Esophagus muscularis mucosa (tissue), 4 donors: Measurements from ENCODE around the gene IL12RB1.

Experiments
- CTCF ChIP-seq, 3 experiments: fragments of 200-600 bp in 2 of 3; fragments of 450-650 bp in 1 of 3; sonication (generic) in 2 of 3; IDR thresholded peaks; one replicate each; pipeline ENCODE4 v1.5.1; 2017 to 2019; ENCODE audit warnings: antibody characterized with exemption in 3 of 3, mild to moderate bottlenecking in 2 of 3, moderate library complexity in 1 of 3
- EP300 ChIP-seq: sonication (generic); formaldehyde crosslinking; IDR thresholded peaks from one replicate; pipeline ENCODE4 v1.6.1; 2017; ENCODE audit warnings: antibody characterized with exemption
- POLR2A ChIP-seq: fragments of 450-650 bp; IDR thresholded peaks from one replicate; pipeline ENCODE4 v1.6.1; 2017; ENCODE audit warnings: antibody characterized with exemption, moderate library complexity, mild to moderate bottlenecking, low read depth
- POLR2AphosphoS5 ChIP-seq, 2 donors: sonication (generic); formaldehyde crosslinking; IDR thresholded peaks; one replicate each; pipeline ENCODE4 v1.6.1; 2017; ENCODE audit warnings: antibody characterized with exemption in 2 of 2

DNA sequence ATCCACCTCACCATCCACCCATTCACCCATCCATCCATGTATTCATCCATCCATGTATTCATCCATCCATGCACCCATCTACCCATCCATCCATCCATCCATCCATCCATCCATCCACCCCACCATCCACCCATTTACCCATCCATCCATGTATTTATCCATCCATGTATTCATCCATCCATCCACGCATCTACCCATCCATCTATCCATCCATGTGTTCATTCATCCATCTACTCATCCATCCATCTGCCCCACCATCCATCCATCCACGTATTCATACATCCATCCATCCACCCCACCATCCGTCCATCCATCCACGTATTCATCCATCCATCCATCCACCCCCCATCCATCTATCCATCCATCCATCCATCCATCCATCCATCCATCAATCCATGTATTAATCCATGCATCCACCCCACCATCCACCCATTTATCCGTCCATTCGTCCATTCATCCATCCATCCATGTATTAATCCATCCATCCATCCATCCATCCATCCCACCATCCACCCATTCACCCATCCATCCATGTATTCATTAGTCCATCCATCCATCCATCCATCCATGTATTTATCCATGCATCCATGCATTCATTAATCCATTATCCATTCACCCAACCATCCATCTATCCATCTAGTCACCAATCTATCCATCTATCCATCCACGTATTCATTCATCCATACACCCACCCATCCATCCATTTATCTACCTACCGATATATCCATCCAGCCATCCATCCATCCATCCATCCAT is 2.6 kb downstream of the IL12RB1 start:
- TF ChIP-seq POLR2A: no peak
- no peak for TF ChIP-seq CTCF (IDR thresholded peaks at IDR 0.05)
- no peak for TF ChIP-seq POLR2AphosphoS5 (IDR thresholded peaks at IDR 0.05)
- TF ChIP-seq EP300: no peak
